Kidney (tissue), 14 donors: ENCODE results near the gene FOXF2. TPM values are rescaled to one million over a fixed set of nuclear protein-coding genes. Genes with fewer than 3 reads are reported as not detected.
A peak's percentile ranks its signal among the peaks of the same experiment; 100 is the strongest.

Experiments
- DNase-seq, 5 donors: peaks; one replicate each; pipeline ENCODE4 v3.0.0-alpha.2; 2013 to 2020
- FAIRE-seq: peaks from 2 replicates; lab custom pipeline; 2012; peaks lifted over from hg19 to GRCh38; lab: Jason Lieb, UNC
- H3K27ac ChIP-seq, 2 donors: one replicate each; pipeline ENCODE4 v1.7.0; 2013; ENCODE audit warnings: low read depth in 2 of 2, low read length in 2 of 2, inconsistent platforms in 1 of 2
- H3K27me3 ChIP-seq: one replicate; pipeline ENCODE4 v1.7.1; 2013; ENCODE audit warnings: low read length, inconsistent platforms; ENCODE audit not compliant: control insufficient read depth, insufficient read depth
- H3K36me3 ChIP-seq, 3 donors: one replicate each; pipeline versions ENCODE4 v1.7.0 to v1.7.1; 2013; ENCODE audit warnings: low read length in 3 of 3, control low read depth in 1 of 3, inconsistent platforms in 1 of 3; ENCODE audit not compliant: insufficient read depth in 3 of 3, control insufficient read depth in 2 of 3
- H3K4me1 ChIP-seq, 3 donors: one replicate each; pipeline versions ENCODE4 v1.7.0 to v1.7.1; 2013; ENCODE audit warnings: low read length in 3 of 3, inconsistent platforms in 1 of 3, low read depth in 1 of 3; ENCODE audit not compliant: control insufficient read depth in 2 of 3, insufficient read depth in 2 of 3
- H3K4me3 ChIP-seq, 3 donors: one replicate each; pipeline versions ENCODE4 v1.7.0 to v1.8.1; 2013; ENCODE audit warnings: low read length in 3 of 3, control low read depth in 1 of 3, inconsistent platforms in 1 of 3
- H3K9ac ChIP-seq, 3 donors: one replicate each; pipeline versions ENCODE4 v1.7.0 to v1.7.1; 2013; ENCODE audit warnings: low read length in 3 of 3, control low read depth in 1 of 3, inconsistent platforms in 1 of 3
- H3K9me3 ChIP-seq, 3 donors: one replicate each; pipeline versions ENCODE4 v1.7.0 to v1.7.1; 2013; ENCODE audit warnings: low read length in 3 of 3, control low read depth in 1 of 3, inconsistent platforms in 1 of 3; ENCODE audit not compliant: control insufficient read depth in 2 of 3, insufficient read depth in 1 of 3
- CTCF ChIP-seq: IDR thresholded peaks from 3 replicates; pipeline ENCODE4 v1.5.1; 2012; ENCODE audit warnings: mild to moderate bottlenecking, moderate library complexity, borderline replicate concordance; ENCODE audit not compliant: insufficient read depth; ENCODE audit errors: extremely low read depth
- intact Hi-C: fragments of 100-400 bp; cut with DNase I; formaldehyde crosslinking; loops from one replicate; pipeline ENCODE4 v1.11.1; 2022
- polyA plus RNA-seq: library from polyadenylated mRNA; stranded (reverse); fragments of 350-450 nt; fragmentation: Illumina TruSeq; extraction: RNeasy Lipid Tissue Mini Kit (QIAGEN cat#74804); gene quantifications from one replicate; pipeline ENCODE4 v1.2.3, GENCODE V29; 2014; ENCODE audit warnings: low read depth, low replicate concordance; ENCODE audit not compliant: insufficient read depth
- total RNA-seq: library from RNA; stranded (reverse); fragmentation: NEBNext Ultra II Directional; extraction: Animal tissue kit (Norgen Biotek cat#: 25700); gene quantifications from one replicate; pipeline ENCODE4 v1.2.1, GENCODE V29; 2021
- donor health status: control.
- donor health status: control.
- donor health status: control.
- donor health status: control.
- donor health status: control.
- donor health status: DM: yes; HTN: yes; CAD: no.
- donor health status: Normal renal cell carcinoma (clear cell type).

FOXF2 gene
- total and polyA plus RNA-seq, 2 donors from 2014 or later, result 0.44 TPM; not detected in 1

GRCh38 chr6:1385129-1386037 is 4.0 kb upstream of the FOXF2 start:
- H3K27me3 ChIP-seq, result peaks cover 58% of the 10 kb centered on the region
- no peaks in the 10 kb centered on the region for H3K36me3 ChIP-seq
- H3K9me3 ChIP-seq, result no peaks in the 10 kb centered on the region
- no peak for TF ChIP-seq CTCF
- FAIRE-seq (no peak), DNase-seq (peak in 1 of 5 donors; percentile 17)
- no peak overlapping the region for H3K9ac ChIP-seq
- H3K4me3 ChIP-seq, result no peak overlapping the region
- no peak overlapping the region for H3K27ac ChIP-seq
- peaks cover 0 to 11% (median 0%) of the 10 kb centered on the region in 3 donors for H3K4me1 ChIP-seq
- intact Hi-C loops, result no loop called here

- Histone ChIP-seq H3K27ac (no peak overlapping the region), H3K4me3 (no peak overlapping the region), H3K4me1 (peaks cover 0 to 14% (median 0%) of the 10 kb centered on the region in 3 donors), H3K9me3 (no peaks in the 10 kb centered on the region), H3K36me3 (no peaks in the 10 kb centered on the region), H3K9ac (no peak overlapping the region), H3K27me3 (peaks cover 54% of the 10 kb centered on the region)
- FAIRE-seq (no peak), DNase-seq (no peak)
- TF ChIP-seq CTCF, result no peak
- intact Hi-C loops, result no loop called here
Measured at GRCh38 chr6:1386038-1386709, 3.2 kb upstream of the FOXF2 start.

DNA sequence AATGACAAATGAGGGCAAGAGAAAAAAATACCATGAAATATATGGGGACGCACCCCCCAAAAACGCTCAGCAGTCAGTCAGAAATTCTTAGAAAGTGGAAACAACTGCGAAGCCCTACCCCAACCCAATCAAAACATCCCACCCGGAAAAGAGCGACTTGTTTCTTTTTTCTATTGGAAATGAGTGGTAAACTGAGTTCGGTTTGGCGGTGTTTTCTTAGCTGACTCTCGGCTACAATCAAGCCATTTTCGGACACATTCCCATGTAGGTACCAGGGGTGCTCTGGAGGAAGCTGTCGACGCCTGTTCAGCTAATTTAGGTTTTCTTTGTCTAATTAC is 1.9 kb upstream of the FOXF2 start:
- no peak overlapping the region for H3K27ac ChIP-seq
- no peaks in the 10 kb centered on the region for H3K9me3 ChIP-seq
- no peak for TF ChIP-seq CTCF
- no peak overlapping the region for H3K4me3 ChIP-seq
- peaks cover 0 to 11% (median 0%) of the 10 kb centered on the region in 3 donors for H3K4me1 ChIP-seq
- peaks cover 64% of the 10 kb centered on the region for H3K27me3 ChIP-seq
- DNase-seq, result peak in 1 of 5 donors; percentile 12
- no peaks in the 10 kb centered on the region for H3K36me3 ChIP-seq
- intact Hi-C loops, result no loop called here
- FAIRE-seq, result no peak
- H3K9ac ChIP-seq, result no peak overlapping the region
